ENCODE measurements around the gene IGFL4.

The IGFL4 gene

GRCh38 chr19:46060012-46060411 lies 19.2 kb upstream of the IGFL4 start:
- DNase-seq: no peak

- DNase-seq: no peak
Observed at GRCh38 chr19:46058778-46059177, 18.0 kb upstream of the IGFL4 start.

- DNase-seq: no peak
Observed at GRCh38 chr19:46056536-46056935, 15.7 kb upstream of the IGFL4 start.

GRCh38 chr19:46052896-46053295 lies 12.1 kb upstream of the IGFL4 start:
- no peak for DNase-seq

GRCh38 chr19:46049597-46049996 lies 8.8 kb upstream of the IGFL4 start:
- no peak for DNase-seq

GRCh38 chr19:46043519-46043918 lies 2.7 kb upstream of the IGFL4 start:
- no peak for DNase-seq

GRCh38 chr19:46042252-46042883 lies 1.6 kb upstream of the IGFL4 start:
- no peak for DNase-seq

GRCh38 chr19:46040125-46040524 lies 677 bp downstream of the IGFL4 start:
- no peak for DNase-seq

- no peak for DNase-seq
Observed at GRCh38 chr19:46036744-46037128, 4.1 kb downstream of the IGFL4 start.

GRCh38 chr19:46035986-46036743 lies 4.6 kb downstream of the IGFL4 start:
- no peak for DNase-seq

GRCh38 chr19:46035546-46035945 lies 5.3 kb downstream of the IGFL4 start:
- DNase-seq: no peak

- DNase-seq: no peak
Observed at GRCh38 chr19:46033401-46033800, 7.4 kb downstream of the IGFL4 start.

- no peak for DNase-seq
Observed at GRCh38 chr19:46032597-46033025, 8.2 kb downstream of the IGFL4 start.

GRCh38 chr19:46031781-46032596 lies 8.8 kb downstream of the IGFL4 start:
- no peak for DNase-seq

- DNase-seq: no peak
Observed at GRCh38 chr19:46030812-46031550, 9.8 kb downstream of the IGFL4 start.

- no peak for DNase-seq
Observed at GRCh38 chr19:46025835-46026234, 15.0 kb downstream of the IGFL4 start.

- no peak for DNase-seq
Observed at GRCh38 chr19:46023311-46023779, 17.5 kb downstream of the IGFL4 start.

GRCh38 chr19:46022431-46023310 lies 18.1 kb downstream of the IGFL4 start, which contains the start of gene PGLYRP1:
Gene PGLYRP1, minus strand, starts transcription at chr19:46023053. Its CDS starts 32 bp downstream, at chr19:46023021.
- no peak for DNase-seq

GRCh38 chr19:46022061-46022430 lies 18.8 kb downstream of the IGFL4 start:
- no peak for DNase-seq

GRCh38 chr19:46021531-46022041 lies 19.2 kb downstream of the IGFL4 start:
- DNase-seq: no peak

GRCh38 chr19:46020819-46021125 lies 20.0 kb downstream of the IGFL4 start:
- no peak for DNase-seq

- no peak for DNase-seq
Observed at GRCh38 chr19:46019270-46019669, 21.5 kb downstream of the IGFL4 start.

Data from CD4-positive, alpha-beta T cell treated with Interleukin-1 beta for 1 hour (primary cell).